WERI-Rb-1 (cell line): ENCODE results near the gene RHBDD1.

Experiments
- DNase-seq: peaks from one replicate; pipeline ENCODE4 v3.0.0-alpha.2; 2020
- H3K27ac ChIP-seq: fragments of 250-450 bp; sonication (Bioruptor Pico); 2 replicates; pipeline ENCODE4 v1.5.1; 2020; ENCODE audit warnings: mild to moderate bottlenecking, moderate library complexity
- H3K27me3 ChIP-seq: fragments of 250-450 bp; sonication (Bioruptor Pico); 2 replicates; pipeline ENCODE4 v1.5.1; 2021; ENCODE audit warnings: mild to moderate bottlenecking, low read depth, moderate library complexity; ENCODE audit not compliant: insufficient read depth, severe bottlenecking
- H3K36me3 ChIP-seq: fragments of 250-450 bp; sonication (Bioruptor Pico); 2 replicates; pipeline ENCODE4 v1.5.1; 2020; ENCODE audit warnings: mild to moderate bottlenecking, moderate library complexity
- H3K4me3 ChIP-seq: 2 replicates; pipeline ENCODE4 v1.5.1; 2011; ENCODE audit warnings: low read depth, mild to moderate bottlenecking, control low read depth, low read length
- H3K9me3 ChIP-seq: fragments of 250-450 bp; sonication (Bioruptor Pico); 2 replicates; pipeline ENCODE4 v1.5.1; 2021; ENCODE audit warnings: mild to moderate bottlenecking, moderate library complexity; ENCODE audit not compliant: severe bottlenecking
- TF ChIP-seq, protein P1 (sequence below): IDR thresholded peaks from 2 replicates; pipeline ENCODE4 v1.5.1; 2011; ENCODE audit warnings: low read depth, mild to moderate bottlenecking, control low read depth, inconsistent platforms, low read length

The RHBDD1 gene

DNA sequence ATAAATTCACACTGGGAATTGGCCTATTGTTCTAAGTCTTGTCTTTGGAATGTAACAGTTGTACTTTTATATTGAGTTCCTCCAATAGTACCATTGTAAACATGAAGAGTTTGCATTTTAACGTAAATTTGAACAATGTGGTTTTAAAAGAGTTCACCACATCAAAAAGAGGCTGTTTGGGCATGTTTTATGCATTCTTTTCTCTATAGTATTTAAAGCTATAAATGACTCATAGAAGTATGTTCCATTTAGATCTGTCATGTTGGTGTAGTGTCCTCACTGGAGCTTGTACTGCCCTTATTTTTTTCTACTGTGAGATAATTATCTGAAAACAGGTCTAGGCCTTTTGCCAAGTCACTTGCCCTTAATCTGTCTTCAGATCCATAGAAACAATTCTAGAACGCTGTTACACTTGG lies 141.9 kb downstream of the RHBDD1 start:
- H3K9me3 ChIP-seq, result no peaks in the 10 kb centered on the region
- DNase-seq, result no peak
- H3K4me3 ChIP-seq, result no peak overlapping the region
- H3K36me3 ChIP-seq, result no peaks in the 10 kb centered on the region
- no peaks in the 10 kb centered on the region for H3K27me3 ChIP-seq
- H3K27ac ChIP-seq, result no peak overlapping the region
- TF ChIP-seq, protein P1, sequence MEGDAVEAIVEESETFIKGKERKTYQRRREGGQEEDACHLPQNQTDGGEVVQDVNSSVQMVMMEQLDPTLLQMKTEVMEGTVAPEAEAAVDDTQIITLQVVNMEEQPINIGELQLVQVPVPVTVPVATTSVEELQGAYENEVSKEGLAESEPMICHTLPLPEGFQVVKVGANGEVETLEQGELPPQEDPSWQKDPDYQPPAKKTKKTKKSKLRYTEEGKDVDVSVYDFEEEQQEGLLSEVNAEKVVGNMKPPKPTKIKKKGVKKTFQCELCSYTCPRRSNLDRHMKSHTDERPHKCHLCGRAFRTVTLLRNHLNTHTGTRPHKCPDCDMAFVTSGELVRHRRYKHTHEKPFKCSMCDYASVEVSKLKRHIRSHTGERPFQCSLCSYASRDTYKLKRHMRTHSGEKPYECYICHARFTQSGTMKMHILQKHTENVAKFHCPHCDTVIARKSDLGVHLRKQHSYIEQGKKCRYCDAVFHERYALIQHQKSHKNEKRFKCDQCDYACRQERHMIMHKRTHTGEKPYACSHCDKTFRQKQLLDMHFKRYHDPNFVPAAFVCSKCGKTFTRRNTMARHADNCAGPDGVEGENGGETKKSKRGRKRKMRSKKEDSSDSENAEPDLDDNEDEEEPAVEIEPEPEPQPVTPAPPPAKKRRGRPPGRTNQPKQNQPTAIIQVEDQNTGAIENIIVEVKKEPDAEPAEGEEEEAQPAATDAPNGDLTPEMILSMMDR, result no peak

DNA sequence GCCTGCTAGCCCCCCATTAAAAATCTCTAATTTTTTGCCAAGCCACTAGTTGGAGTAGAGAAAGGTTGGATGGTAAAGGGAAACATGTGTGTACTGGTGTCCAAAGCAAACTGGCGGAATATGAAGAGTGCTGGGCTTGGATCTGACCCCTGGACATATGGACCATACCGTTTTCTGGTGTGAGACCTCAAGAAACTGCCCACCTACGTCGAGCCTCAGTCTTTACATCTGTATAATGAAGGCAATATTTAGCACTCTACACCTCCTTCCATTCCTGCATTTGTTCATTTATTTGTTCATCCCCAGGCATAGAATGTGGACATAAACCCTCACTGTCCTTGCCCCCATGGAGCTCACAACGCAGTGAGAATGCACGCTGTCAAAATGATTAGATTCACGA lies 142.4 kb downstream of the RHBDD1 start:
- H3K9me3 ChIP-seq, result no peaks in the 10 kb centered on the region
- no peak overlapping the region for H3K4me3 ChIP-seq
- no peaks in the 10 kb centered on the region for H3K27me3 ChIP-seq
- TF ChIP-seq, protein P1, result no peak
- no peak for DNase-seq
- H3K27ac ChIP-seq, result no peak overlapping the region
- H3K36me3 ChIP-seq, result no peaks in the 10 kb centered on the region

DNA sequence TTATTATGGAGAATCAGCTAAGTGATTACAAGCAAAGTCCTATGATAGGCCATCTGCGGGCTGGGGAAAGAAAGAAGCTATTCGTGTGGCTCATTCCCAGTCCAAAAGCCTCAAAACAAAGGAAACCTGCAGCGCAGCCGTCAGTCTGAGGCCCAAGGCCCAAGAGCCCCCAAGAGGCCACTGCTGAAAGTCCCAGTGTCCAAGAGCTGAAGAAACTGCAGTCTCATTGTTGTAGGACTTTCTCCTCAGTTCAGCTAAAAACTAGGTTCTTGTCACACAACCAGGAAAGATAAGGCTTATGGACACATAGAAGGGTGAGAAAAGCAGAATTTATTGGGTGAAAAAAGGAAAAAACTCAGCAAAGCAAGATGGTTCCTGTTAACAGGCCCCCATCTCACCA lies 143.2 kb downstream of the RHBDD1 start:
- Histone ChIP-seq H3K9me3 (no peaks in the 10 kb centered on the region), H3K4me3 (no peak overlapping the region), H3K27ac (no peak overlapping the region), H3K27me3 (no peaks in the 10 kb centered on the region), H3K36me3 (no peaks in the 10 kb centered on the region)
- no peak for DNase-seq
- TF ChIP-seq, protein P1, result no peak

DNA sequence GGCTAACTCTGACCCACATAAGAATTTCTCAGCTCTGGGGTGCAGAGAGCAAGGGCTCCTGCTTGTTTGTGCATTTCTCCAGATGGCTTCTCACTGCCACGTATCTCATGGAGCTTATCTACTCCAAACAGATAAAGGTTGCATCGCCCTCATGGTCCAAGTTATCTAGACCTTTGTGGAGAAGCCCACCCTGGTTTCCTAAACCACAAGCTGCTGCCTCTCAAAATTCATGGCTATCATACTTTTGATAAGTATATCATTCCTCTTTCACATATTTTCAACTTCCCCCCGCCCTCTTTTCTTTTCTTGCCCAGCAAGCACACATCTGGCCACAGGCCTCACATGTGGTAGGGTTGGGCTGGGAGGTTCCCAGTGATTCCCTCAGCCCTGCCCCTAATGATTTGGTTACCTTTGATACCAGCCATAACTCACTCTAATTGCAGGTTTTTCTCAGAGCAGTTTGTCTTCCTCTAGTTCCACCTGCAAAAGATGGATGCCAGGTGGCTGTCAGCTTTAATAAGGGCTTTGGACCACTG lies 146.0 kb downstream of the RHBDD1 start:
- no peak overlapping the region for H3K4me3 ChIP-seq
- no peaks in the 10 kb centered on the region for H3K27me3 ChIP-seq
- H3K36me3 ChIP-seq, result no peaks in the 10 kb centered on the region
- TF ChIP-seq, protein P1, result no peak
- no peak for DNase-seq
- H3K9me3 ChIP-seq, result no peaks in the 10 kb centered on the region
- H3K27ac ChIP-seq, result no peak overlapping the region

DNA sequence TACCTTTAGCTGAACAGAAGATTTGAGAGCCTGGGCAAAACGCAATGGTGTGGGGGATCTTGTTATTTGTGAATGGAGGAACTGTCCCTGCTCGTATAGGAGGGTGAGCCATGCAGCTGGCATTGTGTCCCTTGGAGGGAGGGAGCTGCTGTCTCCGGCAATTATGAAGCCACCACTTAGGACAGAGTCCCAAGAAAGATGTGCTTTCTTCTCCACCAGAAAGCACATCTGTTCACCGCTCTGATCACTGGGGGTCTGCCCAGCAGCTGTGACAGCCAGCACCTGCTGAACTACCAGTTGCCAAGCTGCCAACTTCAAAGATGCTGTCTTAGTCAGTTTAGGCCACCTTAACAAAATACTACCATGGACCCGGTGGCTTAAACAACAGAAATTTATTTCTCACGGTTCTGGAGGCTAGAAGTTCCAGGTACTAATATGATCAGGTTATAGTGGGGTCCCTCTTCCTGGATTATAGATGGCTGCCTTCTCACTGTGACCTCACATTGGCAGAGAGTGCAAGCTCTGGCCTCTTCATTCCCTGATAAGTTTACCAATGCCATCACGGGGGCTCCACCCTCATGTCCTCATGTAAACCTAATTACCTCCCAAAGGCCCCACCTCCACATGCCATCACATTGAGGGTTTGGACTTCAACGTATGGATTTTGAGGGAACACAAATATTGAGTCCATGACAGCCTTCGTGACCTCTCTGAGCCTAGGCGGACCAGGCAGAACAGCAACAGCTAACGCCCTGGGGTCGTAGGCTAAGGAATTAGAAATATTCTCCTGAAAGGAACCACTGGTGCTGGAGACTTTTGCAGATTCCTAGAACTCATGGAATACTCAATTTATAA lies 148.3 kb downstream of the RHBDD1 start:
- no peaks in the 10 kb centered on the region for H3K27me3 ChIP-seq
- TF ChIP-seq, protein P1, result no peak
- no peaks in the 10 kb centered on the region for H3K36me3 ChIP-seq
- H3K27ac ChIP-seq, result no peak overlapping the region
- DNase-seq, result no peak
- no peaks in the 10 kb centered on the region for H3K9me3 ChIP-seq
- no peak overlapping the region for H3K4me3 ChIP-seq
